Daoy (cell line): ENCODE results near the gene SH3BP5L. TPM values are rescaled to one million over a fixed set of nuclear protein-coding genes. Genes with fewer than 3 reads are reported as not detected.
"Not testable (repeated sequence)": the region's sequence is repeated elsewhere in the genome, so short reads cannot be mapped to it uniquely, and the experiment has no call there.

Experiments used
- DNase-seq: peaks from one replicate; pipeline ENCODE4 v3.0.0-alpha.2; 2015; ENCODE audit warnings: low read depth
- total RNA-seq: library from RNA; depleted of rRNA; stranded (reverse); fragments of >200 nt; shearing (Covaris generic); gene quantifications from 2 replicates; pipeline ENCODE4 v1.2.3, GENCODE V29; 2014

Gene SH3BP5L
- total RNA-seq, 1 experiment from 2014 or later, result 23.8 TPM

DNA sequence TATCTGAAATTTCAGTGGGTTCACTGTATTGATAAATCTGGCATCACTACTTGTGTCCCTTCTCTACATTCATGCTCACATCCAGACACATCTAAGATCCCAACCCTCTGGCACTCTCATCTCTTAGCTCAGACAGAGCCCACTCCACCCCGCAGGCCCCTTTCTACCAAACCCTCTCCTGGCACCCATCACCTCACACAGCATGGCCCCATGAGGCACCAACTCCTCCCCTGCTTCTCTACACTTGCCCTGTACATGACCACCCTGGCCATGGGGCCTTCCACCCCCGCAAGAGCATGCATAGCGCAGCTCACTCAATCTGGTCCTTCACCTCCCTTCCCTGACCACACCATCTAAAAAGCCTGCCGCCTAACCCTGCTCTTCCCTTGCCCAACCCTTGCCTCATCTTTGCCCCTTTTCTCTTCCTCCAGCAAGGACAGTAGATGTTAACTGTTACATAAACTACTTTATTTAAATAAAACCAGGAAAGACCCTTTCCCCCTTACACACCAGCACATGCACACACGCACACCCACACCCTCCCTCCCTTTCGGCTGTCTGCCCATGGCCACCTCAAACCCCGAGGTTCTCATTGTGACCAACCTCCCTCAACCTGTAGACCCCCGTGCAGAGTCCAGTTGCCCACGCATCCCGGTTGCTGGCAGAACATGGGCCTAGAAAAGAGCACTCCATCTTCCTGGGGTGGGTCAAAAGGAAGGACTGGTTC is 15.6 kb downstream of the SH3BP5L start:
- DNase-seq, result no peak

DNA sequence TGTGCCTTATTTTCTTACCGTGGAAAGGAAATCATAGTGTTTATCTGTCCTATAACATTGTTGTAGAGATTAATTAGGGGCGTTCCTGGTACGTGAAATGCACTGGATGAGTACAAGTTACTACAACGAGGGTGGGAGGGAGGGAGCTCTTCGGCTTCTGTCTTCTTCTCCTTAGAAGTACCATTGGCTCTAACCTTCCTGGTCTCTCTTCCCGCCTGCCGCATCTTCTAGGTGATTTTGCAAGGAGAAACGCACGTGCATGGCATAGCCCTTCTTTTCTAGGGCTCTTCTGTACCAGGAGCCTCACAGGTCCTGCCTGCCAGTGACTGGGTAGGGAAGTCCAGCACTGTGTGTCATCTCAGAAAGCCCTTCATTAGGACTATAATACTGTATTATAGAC is 16.8 kb downstream of the SH3BP5L start:
- DNase-seq, result no peak

DNA sequence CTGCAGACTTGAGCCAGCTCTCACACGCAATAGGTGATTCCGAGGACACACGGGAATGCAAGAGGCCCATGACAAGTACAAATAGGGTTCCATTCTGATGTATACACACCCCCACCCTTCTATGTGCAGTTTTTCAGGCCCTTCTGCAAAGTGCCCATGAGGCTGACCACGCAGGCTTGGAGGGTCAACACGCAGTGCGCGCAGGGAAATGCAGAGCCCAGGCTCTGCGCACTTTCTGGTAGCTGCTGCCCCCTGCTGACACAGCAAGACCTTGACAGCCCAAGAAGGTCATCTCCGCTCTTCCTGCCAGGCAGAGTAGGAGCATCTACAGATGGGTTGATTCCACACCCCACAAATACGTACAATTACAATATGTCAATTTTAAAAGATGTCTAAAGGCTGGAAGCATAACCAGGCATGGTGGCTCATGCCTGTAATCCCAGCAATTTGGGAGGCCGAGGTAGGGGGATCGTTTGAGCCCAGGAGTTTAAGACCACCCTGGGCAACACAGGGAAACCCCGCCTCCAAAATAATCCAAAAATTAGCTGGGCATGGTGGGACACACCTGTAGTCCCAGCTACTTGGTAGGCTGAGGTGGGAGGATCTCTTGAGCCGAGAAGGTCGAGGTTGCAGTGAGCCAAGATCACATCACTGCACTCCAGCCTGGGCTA is 18.5 kb downstream of the SH3BP5L start:
- peak; percentile 59 for DNase-seq

DNA sequence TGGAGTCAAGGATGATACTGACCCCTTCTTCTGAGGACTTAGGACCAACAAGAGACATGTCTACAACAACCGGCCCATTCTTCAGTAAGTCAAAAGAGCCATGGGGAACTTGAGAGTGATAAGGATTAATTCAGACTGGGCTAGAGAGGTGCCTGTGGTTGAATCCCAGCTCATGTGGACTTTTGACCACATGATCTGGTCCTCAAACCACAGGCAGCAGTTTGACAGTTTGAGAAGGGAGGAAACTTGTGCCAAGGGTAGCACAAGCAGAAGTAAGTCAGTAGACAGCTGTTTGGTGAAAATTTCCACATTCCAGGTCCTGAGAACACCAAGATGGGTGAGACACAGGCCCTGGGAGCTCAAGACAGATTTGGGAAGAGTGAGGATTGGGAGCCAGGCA is 19.8 kb downstream of the SH3BP5L start:
- no peak for DNase-seq

DNA sequence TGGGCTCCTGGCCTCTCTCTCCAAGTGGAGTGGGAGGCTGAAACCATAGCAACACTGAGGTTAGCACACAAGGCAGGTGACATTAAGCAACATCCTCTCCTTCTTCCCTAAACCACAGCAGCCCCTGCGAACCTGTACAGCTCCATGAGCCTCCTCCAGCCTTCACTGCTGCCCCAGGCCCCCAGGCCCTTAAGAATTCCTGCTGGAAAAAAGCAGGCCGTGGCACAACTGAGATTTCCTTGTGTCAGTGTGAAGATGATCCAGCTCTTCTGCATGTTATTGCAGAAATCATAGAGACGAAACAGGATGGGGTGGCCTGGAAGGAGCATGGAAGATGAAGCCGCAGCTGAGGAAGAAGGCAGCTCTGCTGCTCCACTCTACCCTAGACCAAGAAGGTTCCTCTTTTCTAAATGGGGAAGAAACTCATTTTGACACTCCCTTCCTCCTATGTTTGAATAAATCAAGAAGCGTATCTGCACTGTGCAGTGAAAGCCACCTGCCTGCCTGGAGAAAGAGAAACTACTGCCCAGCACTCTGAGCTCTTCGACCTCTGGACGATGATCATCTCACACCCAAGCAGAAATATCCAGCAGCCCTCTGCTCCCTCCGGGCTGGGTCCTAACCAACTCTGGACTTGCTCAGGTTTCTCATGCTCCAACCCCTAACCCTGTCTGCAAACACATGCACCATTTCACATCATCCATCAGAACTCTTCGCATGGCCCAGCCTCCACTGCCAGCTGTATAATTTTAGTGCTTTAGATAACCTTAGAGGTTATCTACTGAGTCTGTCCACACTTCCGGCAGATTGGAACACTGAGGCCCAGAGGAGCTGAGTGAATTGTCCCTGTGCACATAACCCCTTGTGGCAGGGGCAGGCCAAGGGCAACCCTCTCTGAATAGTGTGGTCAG is 20.7 kb downstream of the SH3BP5L start:
- DNase-seq, result no peak

DNA sequence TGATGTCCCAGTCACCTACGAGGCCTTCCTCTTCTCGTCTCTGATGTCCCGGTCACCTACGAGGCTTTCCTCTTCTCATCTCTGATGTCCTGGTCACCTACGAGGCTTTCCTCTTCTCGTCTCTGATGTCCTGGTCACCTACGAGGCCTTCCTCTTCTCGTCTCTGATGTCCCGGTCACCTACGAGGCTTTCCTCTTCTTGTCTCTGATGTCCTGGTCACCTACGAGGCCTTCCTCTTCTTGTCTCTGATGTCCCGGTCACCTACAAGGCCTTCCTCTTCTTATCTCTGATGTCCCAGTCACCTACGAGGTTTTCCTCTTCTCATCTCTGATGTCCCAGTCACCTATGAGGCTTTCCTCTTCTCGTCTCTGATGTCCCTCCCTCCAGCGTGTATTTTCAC is 22.2 kb downstream of the SH3BP5L start:
- DNase-seq, result not testable (repeated sequence)

DNA sequence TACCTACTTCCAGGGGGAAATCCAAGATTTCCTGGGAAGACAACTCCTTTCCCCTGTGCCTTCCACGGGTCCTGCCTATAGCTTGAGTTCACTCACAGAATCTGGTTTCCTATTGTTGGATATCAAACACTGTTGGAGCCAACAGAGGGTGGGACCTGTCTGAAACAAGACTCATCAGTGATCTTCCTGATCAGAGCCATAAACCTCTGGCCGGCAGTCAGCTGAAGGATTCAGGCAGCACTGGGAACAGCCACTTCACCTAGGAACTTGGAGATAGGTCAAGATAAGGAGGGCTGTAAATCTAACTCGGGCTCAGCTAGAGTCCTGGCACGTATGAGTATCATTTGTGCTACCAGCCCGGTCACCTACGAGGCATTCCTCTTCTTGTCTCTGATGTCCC is 23.3 kb downstream of the SH3BP5L start:
- DNase-seq, result no peak

DNA sequence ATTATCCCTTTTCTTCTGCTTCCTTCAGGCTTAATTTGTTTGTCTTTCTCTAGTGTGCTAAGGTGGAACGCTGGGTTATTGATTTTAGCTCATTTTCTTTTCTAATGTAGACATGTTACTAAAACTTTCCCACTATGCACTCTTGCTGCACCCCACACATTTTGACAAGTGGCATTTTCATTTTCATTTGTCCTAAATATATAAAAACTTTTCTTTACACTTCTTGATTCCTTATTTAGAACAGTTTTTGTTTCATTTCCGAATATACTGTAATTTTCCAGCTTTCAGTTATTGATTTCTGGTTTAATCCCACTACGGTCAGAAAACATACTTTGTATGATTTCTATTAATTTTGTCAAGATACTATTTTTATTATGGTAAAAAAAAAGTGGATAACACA is 25.3 kb downstream of the SH3BP5L start:
- DNase-seq, result no peak

DNA sequence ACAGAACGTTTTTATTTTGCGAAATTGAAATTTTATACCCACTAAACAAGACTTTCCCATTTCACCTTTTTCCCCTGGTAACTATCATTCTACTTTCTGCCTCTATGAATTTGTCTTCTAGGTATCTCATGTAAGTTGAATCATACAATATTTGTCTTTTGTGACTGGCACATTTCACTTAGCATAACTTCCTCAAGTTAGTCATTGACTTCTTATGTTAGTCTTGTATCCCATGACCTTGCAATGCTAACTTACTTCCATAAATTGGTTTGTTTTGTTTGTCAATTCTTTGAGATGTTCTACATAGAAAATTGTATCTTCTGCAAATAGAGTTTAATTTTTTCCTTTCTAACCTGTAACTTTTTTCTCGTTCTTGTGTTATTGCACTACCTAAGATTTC is 26.9 kb downstream of the SH3BP5L start:
- DNase-seq, result no peak

DNA sequence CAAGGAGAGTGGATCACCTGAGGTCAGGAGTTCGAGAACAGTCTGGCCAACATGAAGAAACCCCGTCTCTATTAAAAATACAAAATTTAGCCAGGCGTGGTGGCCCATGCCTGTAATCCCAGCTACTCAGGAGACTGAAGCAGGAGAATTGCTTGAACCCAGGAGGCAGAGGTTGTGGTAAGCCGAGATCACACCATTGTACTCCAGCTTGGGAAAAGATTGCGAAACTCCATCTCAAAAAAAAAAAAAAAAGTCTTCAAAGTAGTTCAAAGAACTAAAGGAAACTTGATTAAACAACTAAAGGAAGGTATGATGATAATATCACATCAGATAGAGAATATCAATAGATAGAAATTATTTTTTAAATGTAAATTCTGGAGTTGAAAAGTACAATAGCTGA is 31.1 kb downstream of the SH3BP5L start:
- not testable (repeated sequence) for DNase-seq

DNA sequence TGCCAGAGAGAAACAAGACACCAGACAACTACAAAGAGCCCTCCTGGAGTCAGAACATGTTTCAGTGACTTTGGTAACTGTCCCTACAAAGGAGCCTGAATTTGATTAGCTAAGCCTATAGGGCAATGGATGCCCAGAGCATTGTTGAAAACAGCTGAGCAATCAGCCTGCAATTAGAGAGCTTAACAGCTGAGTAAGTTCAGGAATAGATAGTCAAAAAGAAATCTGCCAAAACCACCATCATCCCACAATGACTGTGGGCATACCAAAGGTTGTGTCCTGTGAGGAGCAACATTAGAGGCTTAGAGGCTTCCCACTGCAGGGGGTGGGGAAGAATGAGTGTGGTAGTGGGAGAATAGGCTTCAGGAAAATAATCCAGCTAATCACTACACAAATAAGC is 32.1 kb downstream of the SH3BP5L start:
- no peak for DNase-seq

DNA sequence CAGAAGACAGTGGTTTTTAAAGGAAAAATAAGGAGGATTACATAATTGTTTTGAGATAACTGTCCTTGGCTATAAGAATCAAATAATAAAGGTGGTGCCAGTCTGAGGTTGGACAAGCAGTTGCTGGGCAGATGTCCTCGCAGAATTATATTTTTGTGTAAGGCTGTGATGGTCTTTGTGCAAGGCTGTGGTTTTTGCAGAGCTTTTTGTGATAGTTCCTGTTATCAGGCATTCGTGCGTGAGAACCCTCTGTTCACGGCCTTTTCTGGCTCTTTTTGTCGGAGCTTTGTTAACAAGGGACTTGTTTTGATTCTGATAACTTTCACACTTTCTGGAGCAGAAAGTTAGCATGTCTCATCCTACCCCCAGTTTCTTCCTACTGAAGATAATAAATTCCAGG is 33.4 kb downstream of the SH3BP5L start:
- no peak for DNase-seq

DNA sequence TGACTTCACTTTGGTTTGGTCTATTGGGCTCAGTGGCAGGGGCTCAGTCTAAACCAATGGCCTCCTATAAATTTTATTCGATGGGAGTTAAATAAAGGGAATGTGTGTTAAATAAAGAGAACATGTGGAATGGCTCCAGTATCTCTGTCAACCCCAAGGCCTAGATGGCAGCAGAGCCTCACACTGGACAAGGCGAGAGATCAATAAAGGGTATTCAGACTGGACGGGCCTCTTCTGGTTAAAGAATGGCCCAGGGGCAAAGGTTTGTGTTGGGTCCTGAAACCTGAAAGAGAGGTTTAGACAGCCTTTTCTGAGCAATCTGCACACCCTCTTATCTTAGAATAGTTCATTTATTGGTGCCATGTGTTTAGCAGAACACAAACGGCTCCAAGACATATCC is 34.7 kb downstream of the SH3BP5L start:
- DNase-seq, result no peak

DNA sequence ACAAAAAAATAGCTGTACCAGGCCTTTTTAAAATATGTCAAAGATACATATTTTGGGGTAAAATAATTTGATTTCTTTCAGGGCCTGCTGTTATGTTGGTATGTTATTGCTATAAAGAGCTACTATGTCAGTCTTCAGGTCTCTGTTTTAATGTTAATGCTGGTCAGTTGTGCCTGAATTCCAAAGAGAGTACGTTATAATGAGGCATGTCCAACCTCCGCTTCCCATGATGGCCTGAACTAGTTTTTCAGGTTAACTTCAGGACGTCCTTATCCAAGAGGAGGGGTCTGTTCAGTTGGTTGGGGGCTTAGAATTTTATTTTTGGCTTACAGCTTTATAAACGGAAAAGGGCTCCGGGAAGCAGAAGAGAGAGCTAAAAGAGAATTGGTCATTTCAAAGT is 35.3 kb downstream of the SH3BP5L start:
- no peak for DNase-seq

DNA sequence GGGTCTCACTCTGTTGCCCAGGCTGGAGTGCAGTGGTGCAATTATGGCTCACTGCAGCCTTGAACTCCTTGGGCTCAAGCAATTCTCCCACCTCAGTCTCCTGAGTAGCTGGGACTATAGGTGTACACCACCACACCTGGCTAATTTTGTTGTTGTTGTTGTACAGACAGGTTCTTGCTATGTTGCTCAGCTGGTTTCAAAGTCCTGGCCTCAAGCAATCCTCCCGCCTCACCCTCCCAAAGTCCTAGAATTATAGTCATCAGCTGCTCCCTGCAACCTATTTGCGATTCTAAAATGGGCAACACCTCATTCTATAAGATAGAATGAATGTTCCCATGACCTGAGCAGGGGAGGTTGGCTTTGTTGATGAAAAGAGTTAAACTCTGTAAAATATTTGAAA is 36.4 kb downstream of the SH3BP5L start:
- DNase-seq, result not testable (repeated sequence)

DNA sequence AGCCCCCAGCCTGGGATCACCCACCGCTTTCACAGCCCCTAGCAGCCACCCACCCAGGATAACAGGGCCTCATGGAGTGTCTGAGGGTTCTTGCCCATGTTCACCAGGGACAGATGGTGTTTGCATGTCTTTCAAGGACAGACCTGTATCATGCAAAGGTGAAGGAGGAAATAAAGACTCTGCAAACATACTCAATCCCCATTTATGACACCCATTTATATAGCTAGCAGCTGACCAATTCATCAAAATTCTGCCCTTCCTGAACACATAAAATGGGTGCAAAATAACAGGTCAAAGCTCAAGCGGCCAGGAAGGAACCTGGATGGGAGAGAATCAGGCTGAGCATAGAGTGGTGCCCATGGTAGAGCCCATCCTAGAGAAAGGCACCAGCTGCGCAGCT is 37.4 kb downstream of the SH3BP5L start:
- no peak for DNase-seq

DNA sequence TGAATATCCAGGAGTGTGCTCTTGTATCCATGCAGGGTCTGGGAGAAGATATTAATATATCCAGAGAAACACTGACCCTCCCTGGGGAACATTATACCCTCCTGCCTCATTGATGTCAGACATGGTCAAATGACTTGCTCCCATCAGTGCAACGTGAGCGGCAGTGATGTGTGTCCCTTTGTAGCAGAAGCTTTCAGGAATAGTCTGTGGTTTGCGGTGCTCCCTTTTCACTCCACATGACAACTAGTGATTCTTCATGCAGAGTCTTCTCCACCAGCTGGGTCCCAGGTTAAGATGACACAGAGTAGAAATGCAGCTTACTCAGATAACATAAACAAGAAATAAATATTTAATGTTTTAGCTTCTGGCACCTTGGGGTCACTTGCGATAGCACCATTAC is 38.3 kb downstream of the SH3BP5L start:
- no peak for DNase-seq

DNA sequence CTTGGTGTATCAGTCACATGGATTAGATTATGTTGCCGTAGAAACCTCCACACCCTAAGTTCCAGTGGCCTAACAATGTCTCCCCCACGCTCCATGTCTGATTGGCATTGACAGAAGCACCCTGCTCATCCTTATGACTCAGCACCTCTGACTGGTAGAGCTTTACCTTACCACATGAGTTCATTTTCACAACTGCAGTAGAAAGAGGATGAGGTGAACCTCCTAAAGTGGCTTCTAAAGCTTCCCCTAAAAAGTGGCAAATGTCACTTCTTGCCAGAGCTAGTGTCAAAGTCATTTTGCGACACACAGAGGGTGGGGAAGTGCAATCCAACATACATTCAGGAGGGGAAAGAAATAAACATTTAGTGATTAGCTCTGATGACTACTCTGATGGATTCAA is 39.6 kb downstream of the SH3BP5L start:
- no peak for DNase-seq

DNA sequence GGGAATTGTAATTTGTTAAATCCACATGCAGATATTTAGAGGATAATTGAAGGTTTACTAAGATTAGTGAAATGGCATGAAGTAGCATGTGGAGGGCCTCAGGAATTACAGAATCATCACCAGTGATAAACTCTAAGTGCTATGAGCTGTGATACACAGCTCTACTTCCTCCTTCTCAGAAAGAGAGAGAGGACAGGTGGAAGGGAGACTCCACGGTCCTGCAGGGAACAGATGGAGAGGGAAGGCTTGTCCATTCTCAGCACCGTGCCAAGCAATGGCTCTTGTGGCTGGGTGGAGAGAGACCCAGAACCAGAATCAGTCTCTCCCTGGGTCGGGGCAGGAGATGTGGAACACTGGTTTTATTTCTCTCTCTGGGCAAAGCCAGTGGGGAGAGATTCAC is 42.3 kb downstream of the SH3BP5L start:
- no peak for DNase-seq

DNA sequence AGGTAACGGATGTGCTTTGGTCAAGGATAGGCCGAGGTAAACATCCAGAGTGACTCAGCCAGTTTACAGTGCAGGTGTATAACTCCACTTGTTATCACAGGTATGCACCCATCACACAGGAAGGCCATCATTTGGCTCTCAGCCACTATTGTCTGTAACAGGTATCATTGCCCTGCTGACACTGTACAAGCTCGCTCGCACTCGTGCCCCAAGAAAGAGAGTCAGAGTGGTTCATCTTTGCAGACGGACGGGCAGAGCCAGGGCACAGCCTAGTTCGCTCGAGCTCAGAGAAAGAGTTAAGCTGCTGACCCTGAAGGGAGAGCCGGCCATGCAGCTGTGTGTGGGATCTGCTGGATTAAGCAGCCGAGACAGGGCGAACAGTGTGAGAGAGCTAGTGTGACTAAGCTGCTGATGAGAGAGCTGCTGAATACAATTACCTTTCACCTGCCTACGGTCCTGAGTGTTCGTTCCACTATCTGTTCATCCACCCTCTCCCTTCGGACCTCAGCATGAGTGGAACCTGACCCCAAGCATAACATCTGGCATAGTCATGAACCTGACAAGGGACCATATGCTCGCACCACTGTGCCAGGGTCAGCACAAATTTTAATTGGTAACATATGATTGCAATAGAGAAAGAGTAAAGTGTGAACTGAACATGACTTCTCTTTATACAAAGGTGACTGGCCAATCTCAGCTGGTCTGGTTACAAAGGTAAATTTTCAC is 43.1 kb downstream of the SH3BP5L start:
- DNase-seq, result no peak

DNA sequence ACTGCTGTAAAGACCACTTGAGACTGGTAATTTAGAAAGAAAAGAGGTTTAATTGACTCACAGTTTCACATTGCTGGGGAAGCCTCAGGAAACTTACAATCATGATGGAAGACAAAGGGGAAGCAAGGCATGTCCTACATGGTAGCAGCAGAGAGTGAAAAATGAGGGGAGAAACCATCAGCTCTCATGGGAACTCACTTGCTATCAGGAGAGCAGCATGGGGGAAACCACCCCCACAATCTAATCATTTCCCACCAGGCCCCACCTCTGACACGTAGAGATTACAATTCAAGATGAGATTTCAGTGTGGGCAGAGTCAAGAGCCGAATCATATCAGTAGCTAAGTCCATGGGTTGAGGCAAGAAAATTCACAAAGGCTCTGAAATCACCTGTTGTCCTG is 46.4 kb downstream of the SH3BP5L start:
- DNase-seq, result no peak

DNA sequence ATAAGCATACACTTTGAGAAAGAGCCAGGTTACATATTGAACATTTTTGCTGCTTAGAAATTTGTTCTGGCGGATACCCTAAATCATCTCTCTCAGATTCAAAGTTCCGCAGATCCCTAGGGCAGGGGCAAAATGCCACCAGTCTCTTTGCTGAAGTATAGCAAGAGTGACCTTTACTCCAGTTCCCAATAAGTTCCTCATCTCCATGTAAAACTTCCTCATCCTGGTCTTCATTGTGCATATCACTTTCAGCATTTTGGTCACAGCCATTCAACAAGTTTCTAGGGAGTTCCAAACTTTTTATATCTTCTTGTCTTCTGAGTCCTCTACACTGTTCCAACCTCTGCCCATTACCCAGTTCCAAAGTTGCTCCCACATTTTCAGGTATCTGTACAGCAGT is 46.8 kb downstream of the SH3BP5L start:
- no peak for DNase-seq
